GM13977 (cell line): Measurements from ENCODE around the gene FABP2.
"Not testable (repeated sequence)": the region's sequence is repeated elsewhere in the genome, so short reads cannot be mapped to it uniquely, and the experiment has no call there.

ENCODE experiments used
- DNase-seq: peaks from one replicate; pipeline ENCODE4 v3.0.0; 2012; ENCODE audit warnings: low spot score
- in situ Hi-C: fragments of 300-500 bp; cut with MboI; formaldehyde crosslinking; loops from one replicate; pipeline ENCODE4 v1.12.0; 2022; ENCODE audit warnings: low sequenced_read_pairs, low pct_unique_long_range_greater_than_20kb, mixed read lengths, inconsistent platforms; ENCODE audit not compliant: unreplicated experiment
- TF ChIP-seq, protein P1 (sequence below): IDR thresholded peaks from 2 replicates; pipeline ENCODE4 v1.5.1; 2012; ENCODE audit warnings: mild to moderate bottlenecking, control low read depth; ENCODE audit not compliant: insufficient read depth; ENCODE audit errors: extremely low read depth, missing control alignments

FABP2 gene

GRCh38 chr4:119289313-119289712 lies 32.6 kb downstream of the FABP2 start:
- in situ Hi-C loops: loop anchor here (10.0 kb wide), 1 partner anchor 245 kb away; no protein-coding TSS in a partner anchor
- TF ChIP-seq, protein P1, sequence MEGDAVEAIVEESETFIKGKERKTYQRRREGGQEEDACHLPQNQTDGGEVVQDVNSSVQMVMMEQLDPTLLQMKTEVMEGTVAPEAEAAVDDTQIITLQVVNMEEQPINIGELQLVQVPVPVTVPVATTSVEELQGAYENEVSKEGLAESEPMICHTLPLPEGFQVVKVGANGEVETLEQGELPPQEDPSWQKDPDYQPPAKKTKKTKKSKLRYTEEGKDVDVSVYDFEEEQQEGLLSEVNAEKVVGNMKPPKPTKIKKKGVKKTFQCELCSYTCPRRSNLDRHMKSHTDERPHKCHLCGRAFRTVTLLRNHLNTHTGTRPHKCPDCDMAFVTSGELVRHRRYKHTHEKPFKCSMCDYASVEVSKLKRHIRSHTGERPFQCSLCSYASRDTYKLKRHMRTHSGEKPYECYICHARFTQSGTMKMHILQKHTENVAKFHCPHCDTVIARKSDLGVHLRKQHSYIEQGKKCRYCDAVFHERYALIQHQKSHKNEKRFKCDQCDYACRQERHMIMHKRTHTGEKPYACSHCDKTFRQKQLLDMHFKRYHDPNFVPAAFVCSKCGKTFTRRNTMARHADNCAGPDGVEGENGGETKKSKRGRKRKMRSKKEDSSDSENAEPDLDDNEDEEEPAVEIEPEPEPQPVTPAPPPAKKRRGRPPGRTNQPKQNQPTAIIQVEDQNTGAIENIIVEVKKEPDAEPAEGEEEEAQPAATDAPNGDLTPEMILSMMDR: no peak
- DNase-seq: no peak

DNA sequence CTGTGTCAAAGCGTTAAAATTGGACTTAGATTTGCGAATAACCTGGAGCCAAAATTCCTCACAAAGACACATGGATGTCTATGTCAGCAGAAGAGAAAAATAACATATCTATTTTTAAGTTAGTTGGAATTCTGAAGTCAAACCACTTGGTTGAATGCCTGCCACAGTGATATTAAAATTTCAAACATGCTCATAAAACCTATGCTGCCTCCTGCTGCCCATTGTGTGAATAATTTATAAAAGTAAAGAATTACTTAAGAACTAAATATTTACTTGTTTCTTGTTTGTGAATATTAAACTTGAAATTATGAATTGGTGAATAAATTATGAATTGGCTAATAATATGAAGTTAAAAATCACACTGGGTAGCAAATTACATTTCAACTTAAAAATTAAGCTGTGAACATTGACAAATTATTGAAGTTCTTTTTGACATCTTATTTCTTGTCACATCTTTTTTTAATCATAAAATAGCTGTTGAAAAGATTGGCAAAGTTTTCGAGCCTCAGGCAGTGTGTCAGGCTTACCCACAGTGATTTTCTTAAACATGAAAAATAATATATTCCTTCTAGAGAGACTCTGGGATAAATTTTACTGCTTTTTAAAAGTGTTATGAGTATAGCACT lies 35.4 kb downstream of the FABP2 start:
- TF ChIP-seq, protein P1: peak; percentile 60
- no peak for DNase-seq
- in situ Hi-C loops: loop anchor here (10.0 kb wide), 1 partner anchor 242 kb away; no protein-coding TSS in a partner anchor

DNA sequence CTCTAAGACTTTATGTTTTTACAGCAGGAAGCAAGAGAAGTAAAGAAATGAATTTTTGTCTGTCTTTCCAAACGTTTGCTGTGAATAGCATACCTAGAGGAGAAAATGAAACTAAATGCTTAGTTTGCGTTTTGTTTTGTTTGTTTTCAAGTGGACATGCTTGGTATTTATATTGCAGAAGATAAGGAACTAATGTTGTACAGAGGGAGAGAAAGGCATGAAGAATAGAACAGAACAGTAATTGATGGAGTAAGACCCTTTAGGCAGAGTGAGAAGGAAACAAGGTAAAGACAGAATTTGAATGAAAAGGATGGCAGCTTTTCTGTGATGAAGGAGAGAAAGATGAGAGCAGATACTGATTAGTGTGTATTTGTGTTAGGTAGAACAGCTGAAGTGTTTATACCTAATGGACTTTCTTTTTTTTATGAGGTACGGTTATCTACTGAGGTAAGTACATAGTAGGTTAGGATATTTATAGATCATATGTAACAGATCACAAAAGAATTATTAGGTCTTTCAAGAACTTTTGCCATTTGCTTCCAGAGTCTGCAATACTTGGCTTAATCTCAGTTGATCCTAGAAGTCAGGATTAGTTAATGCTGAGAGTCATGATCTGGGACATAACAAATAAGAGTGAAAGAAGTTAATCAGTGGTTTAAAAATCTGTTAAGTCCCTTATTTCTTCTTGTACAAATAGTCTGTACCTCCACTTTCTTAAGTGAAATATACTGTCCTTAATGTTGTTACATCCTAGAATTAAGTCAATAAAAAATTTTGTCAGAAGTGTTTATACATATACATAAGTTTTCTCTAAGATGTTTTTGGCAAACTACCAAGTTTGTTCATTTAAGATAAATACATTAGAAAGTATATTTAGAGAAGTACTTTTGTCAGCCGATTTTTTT lies 36.8 kb downstream of the FABP2 start:
- no peak for DNase-seq
- in situ Hi-C loops: loop anchor here (10.0 kb wide), 1 partner anchor 240 kb away; no protein-coding TSS in a partner anchor
- TF ChIP-seq, protein P1: no peak

DNA sequence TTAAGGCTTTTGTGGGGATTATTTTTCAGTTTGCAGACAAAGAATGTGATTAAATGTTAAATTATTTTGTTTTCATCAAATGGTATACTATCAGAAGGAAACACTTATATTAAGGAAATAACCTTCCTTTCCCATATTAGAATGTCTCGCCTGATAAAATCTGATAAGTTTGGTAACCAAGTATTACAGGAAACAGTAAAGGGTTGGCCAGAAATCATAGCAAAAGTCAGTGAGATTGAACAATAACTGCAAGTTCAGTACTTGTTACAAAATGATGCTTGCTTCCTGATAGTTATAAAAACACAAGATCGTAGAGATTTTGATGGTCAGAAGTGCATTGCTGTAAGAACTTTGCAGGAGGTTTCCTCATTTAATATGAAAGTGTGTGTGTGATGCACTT lies 40.5 kb downstream of the FABP2 start:
- in situ Hi-C loops: loop anchor here (10.0 kb wide), 1 partner anchor 237 kb away; no protein-coding TSS in a partner anchor
- TF ChIP-seq, protein P1: no peak
- DNase-seq: no peak

- not testable (repeated sequence) for DNase-seq
- in situ Hi-C loops: loop anchor here (10.0 kb wide), 1 partner anchor 235 kb away; no protein-coding TSS in a partner anchor
Measured at GRCh38 chr4:119279945-119280344, 42.0 kb downstream of the FABP2 start.

DNA sequence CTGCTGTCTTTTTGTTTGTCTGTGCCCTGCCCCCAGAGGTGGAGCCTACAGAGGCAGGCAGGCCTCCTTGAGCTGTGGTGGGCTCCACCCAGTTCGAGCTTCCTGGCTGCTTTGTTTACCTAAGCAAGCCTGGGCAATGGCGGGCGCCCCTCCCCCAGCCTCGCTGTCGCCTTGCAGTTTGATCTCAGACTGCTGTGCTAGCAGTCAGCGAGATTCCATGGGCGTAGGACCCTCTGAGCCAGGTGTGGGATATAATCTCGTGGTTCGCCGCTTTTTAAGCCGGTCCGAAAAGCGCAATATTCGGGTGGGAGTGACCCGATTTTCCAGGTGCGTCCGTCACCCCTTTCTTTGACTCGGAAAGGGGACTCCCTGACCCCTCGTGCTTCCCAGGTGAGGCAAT lies 42.4 kb downstream of the FABP2 start:
- in situ Hi-C loops, DNase-seq: not testable (repeated sequence)

- TF ChIP-seq, protein P1: no peak
- DNase-seq: no peak
- in situ Hi-C loops: no loop called here
Measured at GRCh38 chr4:119271361-119272085, 50.4 kb downstream of the FABP2 start.
